Placental epithelial cell (primary cell): ENCODE data around the gene GNG2. TPM values are rescaled to one million over a fixed set of nuclear protein-coding genes. Genes with fewer than 3 reads are reported as not detected.

Experiments used
- total RNA-seq: library from RNA; depleted of rRNA; stranded (reverse); fragments of >200 nt; gene quantifications from 2 replicates; pipeline ENCODE4 v1.2.3, GENCODE V29; 2012

GNG2 gene
- total RNA-seq: under 0.01 TPM in 1 of 2 replicates, not detected in the other

DNA sequence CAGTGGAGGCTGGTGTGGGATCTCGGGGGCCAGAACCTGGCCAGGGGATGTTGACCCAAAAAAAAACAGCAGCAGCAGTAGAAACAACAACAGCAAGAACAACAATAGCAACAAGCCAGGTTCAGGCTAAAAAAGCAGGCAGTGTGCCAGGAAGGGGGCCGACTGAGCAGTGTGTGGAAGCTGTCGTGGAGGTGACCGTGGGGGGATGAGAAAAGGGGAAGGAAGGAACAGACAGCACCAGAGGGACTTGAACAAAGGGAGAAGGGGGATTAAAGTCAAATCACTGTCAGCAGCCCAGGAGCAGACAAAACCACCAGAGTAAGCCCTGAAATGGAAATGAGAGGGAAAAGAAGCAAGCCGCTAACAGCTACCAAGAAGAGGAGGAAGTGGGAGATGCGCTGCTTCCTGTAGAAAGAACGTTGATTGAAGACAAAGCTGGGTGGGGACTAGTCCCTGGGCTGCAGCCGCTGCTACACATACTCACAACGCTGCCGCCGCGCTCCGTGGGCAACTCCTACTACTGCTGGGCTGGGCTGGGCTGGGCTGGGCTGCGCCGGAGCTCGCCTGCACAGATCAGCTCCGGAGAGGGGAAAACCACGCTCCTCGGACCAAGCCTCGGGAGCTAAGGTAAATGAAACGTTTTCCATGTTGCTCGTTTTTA lies at the start of gene GNG2:
Gene GNG2 (plus strand): TSS at position 449 of the 661 bp plus-strand sequence. CDS start 90,067 bp downstream, outside the sequence.

DNA sequence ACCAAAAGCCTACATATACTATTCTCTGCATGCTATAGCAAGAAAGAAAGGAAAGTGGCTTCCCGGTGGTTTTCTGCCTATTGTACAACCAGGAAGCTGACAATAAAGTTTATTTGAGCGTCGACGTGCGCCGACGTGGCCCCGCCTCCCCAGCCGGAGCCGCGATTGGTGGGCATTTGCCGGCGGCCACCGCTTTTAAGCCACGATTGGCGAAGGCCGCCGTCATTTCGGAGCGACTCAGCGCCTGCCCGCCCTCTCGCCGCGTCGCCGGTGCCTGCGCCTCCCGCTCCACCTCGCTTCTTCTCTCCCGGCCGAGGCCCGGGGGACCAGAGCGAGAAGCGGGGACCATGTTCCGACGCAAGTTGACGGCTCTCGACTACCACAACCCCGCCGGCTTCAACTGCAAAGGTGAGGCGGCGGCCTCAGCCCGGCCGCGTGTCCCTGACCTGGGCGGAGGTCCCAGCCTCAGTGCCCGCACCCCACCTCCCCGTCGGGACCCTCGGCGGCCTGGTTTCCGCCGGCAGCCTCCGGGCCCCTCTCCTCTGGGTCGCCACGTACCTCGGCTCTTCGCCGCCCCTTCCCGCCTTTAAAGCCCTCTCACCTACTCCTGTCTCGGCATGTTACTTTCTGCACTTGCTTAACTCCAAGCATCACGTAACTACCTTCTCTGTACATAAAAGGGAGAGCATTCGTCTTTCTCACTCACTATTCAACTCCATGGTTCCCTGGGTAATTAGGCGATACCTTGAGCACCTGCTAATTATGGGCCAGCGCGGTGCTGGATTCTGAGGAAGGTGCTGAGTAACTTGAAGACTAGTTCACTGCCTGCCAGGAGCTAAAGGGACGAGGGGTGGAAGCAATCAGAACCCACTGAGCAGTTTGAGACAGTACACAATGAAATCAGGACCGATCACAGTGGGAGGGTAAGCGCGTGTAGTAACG lies 129.2 kb downstream of the GNG2 start, which contains the start of gene RTRAF:
Gene RTRAF (plus strand): TSS at position 254 of the 942 bp plus-strand sequence. CDS start 94 bp downstream, at position 348.

Other genes starting within 250 kb of the GNG2 start
- 75.8 and 494 TPM in 2 replicates for gene FRMD6, start 208.7 kb upstream of the GNG2 start, total RNA-seq
- 47.1 and 65.0 TPM in 2 replicates for gene RTRAF, start 128.9 kb downstream of the GNG2 start, total RNA-seq
- gene NID2, start 208.4 kb downstream of the GNG2 start, total RNA-seq: 292 and 830 TPM in 2 replicates